Heart right ventricle (tissue), 16 donors: ENCODE measurements around the gene NRP2. TPM values are rescaled to one million over a fixed set of nuclear protein-coding genes. Genes with fewer than 3 reads are reported as not detected.

ENCODE experiments used
- ATAC-seq, 8 donors: fragments of 200-7000 bp; cut with Tn5 transposase; one replicate each; pipeline ENCODE4 v1.9.1; 2020; ENCODE audit warnings: mild to moderate bottlenecking in 8 of 8, moderate library complexity in 8 of 8, moderate number of reproducible peaks in 1 of 8
- DNase-seq, 2 donors: peaks; one replicate each; pipeline ENCODE4 v3.0.0-alpha.2; 2020
- H3K27ac ChIP-seq, 10 donors: fragments of 200-600 bp; sonication (generic) in 2 of 10; one replicate each; pipeline versions ENCODE4 v1.5.0 to v1.8.0; 2020 to 2022; ENCODE audit warnings: mild to moderate bottlenecking in 3 of 10
- H3K27me3 ChIP-seq, 7 donors: fragments of 200-600 bp; one replicate each; pipeline ENCODE4 v1.8.0; 2021 to 2022; ENCODE audit warnings: mild to moderate bottlenecking in 2 of 7
- H3K36me3 ChIP-seq, 9 donors: fragments of 200-600 bp; sonication (generic) in 1 of 9; one replicate each; pipeline versions ENCODE4 v1.5.0 to v1.8.0; 2020 to 2022; ENCODE audit warnings: mild to moderate bottlenecking in 2 of 9
- H3K4me1 ChIP-seq, 9 donors: fragments of 200-600 bp; sonication (generic) in 1 of 9; one replicate each; pipeline versions ENCODE4 v1.5.0 to v1.8.0; 2020 to 2022; ENCODE audit warnings: mild to moderate bottlenecking in 4 of 9
- H3K4me3 ChIP-seq, 10 donors: fragments of 200-600 bp; sonication (generic) in 2 of 10; one replicate each; pipeline versions ENCODE4 v1.5.0 to v1.8.0; 2020 to 2022; ENCODE audit warnings: mild to moderate bottlenecking in 7 of 10, moderate library complexity in 2 of 10
- H3K9me3 ChIP-seq, 11 donors: fragments of 200-600 bp in 10 of 11; sonication (generic) in 2 of 11; one replicate each; pipeline versions ENCODE4 v1.5.0 to v1.8.0; 2013 to 2022; ENCODE audit warnings: mild to moderate bottlenecking in 2 of 11, control low read depth in 1 of 11, moderate library complexity in 1 of 11
- CTCF ChIP-seq, 9 donors: fragments of 200-600 bp; sonication (generic) in 2 of 9; IDR thresholded peaks; one replicate each; pipeline versions ENCODE4 v1.5.0 to v1.8.0; 2021 to 2022; ENCODE audit warnings: antibody characterized with exemption in 9 of 9, mild to moderate bottlenecking in 5 of 9, moderate library complexity in 1 of 9
- WGBS, 2 donors: extraction: QIAGEN DNeasy Blood & Tissue Kit; methylation state at CpG; one replicate each; pipeline ENCODE4 v1.1.7; 2013; ENCODE audit warnings: inconsistent platforms in 1 of 2; 5-methylcytosine and 5-hydroxymethylcytosine counted together
- intact Hi-C, 10 donors: fragments of 100-400 bp; cut with DNase I; formaldehyde crosslinking; loops; one replicate each; pipeline versions ENCODE4 v1.11.1 to v1.14.2; 2022
- polyA plus RNA-seq, 2 donors: library from polyadenylated mRNA; stranded (reverse); fragments of 200-250 nt; gene quantifications; one replicate each; pipeline ENCODE4 v1.2.3, GENCODE V29; 2013
- total RNA-seq, 10 donors: library from RNA; stranded (reverse); fragmentation: NEBNext Ultra II Directional in 3 of 10; extraction: Animal tissue kit (Norgen Biotek cat#: 25700) in 3 of 10; gene quantifications; one replicate each; pipeline versions ENCODE4 v1.2.1 to v1.2.4, GENCODE V29; 2021 to 2023
- donor health status: Arrhythmogenic right ventricular cardiomyopathy.
- donor health status: ischemic (EF 13 %, LVEDD 7.1; RV severe dilation, severe dysfunction).
- donor health status: healthy with polysubstance abuse.
- donor health status: DM: no; HTN: yes; CAD: no.
- donor health status: DM: no; HTN: no; CAD: no.
- donor health status: ischemic (EF 25% LVEDD 6.9; RV normal size, moderate dysfunction).
- donor health status: ischemic (EF 25% LVEDD 5.7; RV mildly dilated, moderate dysfunction).
- donor health status: healthy.
- donor health status: DM: yes; HTN: yes; CAD: no.
- donor health status: Ischemic cardiomyopathy.
- donor health status: ischemic (EF 35%, LVEDD 5.7; RV mildly dilated, moderate dysfunction).
- donor health status: nonischemic (EF 11% LVEDD 7.7; RV severe dilation, severe dysfunction).
- donor health status: DM: yes; HTN: yes; CAD: no.
- donor health status: PGD.
- donor health status: ischemic (EF 29% LVEDD 5.4; RV normal size, mild dysfunction).
- donor health status: nonischemic (EF 23%, LVEDD 6.1; RV moderate dilation, normal function).

The NRP2 gene
- total and polyA plus RNA-seq, 12 donors = 2.5 to 29.4 (median 8.6) TPM

DNA sequence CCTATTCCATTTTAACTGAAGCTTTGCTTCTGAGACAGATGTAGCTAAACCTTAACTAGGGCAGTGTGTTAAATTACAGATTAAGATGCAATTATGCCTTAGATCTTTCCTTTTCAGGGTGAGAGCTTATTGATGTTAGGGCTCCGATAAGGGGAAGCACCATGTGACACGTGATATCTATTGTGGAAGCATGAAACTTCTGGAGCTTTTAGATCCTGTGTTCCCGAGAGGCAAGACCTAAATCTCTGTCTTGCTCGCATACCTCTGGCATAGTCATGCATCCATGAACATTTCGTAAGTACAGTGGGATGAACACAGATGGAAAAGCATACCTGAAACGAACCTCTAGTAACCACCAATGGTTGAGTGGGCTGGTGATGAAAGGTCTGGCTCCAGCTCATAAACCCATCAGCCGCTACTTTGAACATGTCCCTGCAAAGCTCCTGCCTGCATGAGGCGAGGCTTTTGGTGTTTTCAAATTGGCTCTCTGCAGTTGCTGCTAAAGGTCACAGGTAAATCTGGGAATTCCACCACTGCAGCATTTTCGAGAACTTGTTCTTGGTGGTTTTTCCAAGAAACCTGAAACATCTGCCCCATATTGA is 3.7 kb upstream of the NRP2 start:
- peaks cover 0 to 31% (median 12%) of the 10 kb centered on the region in 9 donors for H3K4me1 ChIP-seq
- DNase-seq = no peak
- no peaks in the 10 kb centered on the region for H3K9me3 ChIP-seq
- ATAC-seq = no peak
- intact Hi-C loops = loop anchor here (5.0 to 10.0 kb wide), 8 partner anchors 794 to 1424 kb away; no protein-coding TSS in a partner anchor
- no peak overlapping the region for H3K4me3 ChIP-seq
- peaks cover 0 to 33% (median 8%) of the 10 kb centered on the region in 7 donors for H3K27me3 ChIP-seq
- no peak overlapping the region for H3K27ac ChIP-seq
- no peaks in the 10 kb centered on the region for H3K36me3 ChIP-seq
- 86 to 87% methylated on average over 9 of the region's 9 CpGs for WGBS, 2 donors
- no peak for TF ChIP-seq CTCF (IDR thresholded peaks at IDR 0.05)

DNA sequence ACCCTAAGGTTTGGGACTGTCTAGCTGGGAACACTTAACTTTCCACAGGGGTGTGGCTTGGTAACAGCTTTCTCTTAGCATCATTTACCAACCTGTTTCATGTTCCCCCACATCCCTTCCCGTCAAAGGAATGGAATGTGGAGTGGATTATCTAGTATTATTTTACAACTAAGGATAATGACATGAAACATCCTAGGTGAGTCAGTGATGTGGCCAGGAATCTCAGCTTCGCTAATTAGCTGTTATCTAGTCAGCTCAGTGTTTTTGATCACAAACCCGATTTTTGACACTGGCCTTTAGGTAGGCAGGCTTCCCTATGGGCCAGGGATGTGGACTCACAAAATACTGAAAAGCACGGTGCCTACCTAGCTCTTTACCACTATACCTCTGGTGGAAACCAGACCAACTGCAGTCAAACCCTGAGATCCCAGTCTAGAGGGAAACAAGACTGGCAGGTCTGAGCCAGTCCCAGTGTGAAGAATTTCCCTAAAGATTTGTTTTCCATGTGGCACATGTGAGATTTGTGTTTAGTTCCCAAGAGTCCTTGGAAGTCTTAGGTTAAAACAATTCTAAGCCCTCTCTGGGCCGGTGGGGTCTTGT is 2.8 kb upstream of the NRP2 start:
- H3K9me3 ChIP-seq = no peaks in the 10 kb centered on the region
- no peak for ATAC-seq
- peaks cover 0 to 42% (median 15%) of the 10 kb centered on the region in 7 donors for H3K27me3 ChIP-seq
- H3K4me3 ChIP-seq = no peak overlapping the region
- no peak for DNase-seq
- WGBS, 2 donors = 70 to 75% methylated on average over 5 of the region's 5 CpGs
- no peak overlapping the region for H3K27ac ChIP-seq
- no peak for TF ChIP-seq CTCF (IDR thresholded peaks at IDR 0.05)
- H3K4me1 ChIP-seq = peaks cover 0 to 35% (median 19%) of the 10 kb centered on the region in 9 donors
- no peaks in the 10 kb centered on the region for H3K36me3 ChIP-seq
- intact Hi-C loops = loop anchor here (2.0 to 10.0 kb wide), 13 partner anchors 245 to 1425 kb away; no protein-coding TSS in a partner anchor

DNA sequence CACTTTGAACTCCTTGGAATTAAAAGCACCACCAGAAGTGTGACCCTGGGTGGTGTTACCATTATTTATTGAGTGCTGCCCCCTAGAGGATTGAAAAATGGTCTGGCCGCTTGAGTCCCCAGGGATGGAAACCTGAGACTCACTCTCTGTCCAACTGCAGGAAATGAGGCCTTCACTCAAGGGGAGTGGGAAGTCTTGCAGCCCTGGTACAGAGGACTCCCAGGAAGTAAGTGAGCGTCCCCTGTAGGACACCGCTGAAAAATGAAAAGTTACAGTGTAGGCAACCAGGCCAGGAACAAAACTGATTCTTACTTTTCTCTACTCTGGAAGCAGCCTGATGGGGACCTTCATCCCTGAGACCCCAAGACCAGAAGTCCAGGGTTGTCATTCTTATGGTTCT is 2.2 kb upstream of the NRP2 start:
- intact Hi-C loops = loop anchor here in 5 of 10 donors (2.0 to 10.0 kb wide), 8 partner anchors 245 to 1418 kb away; no protein-coding TSS in a partner anchor
- Histone ChIP-seq H3K27ac (no peak overlapping the region), H3K27me3 (peaks cover 0 to 47% (median 19%) of the 10 kb centered on the region in 7 donors)

More for the DNA sequence above, 2.2 kb upstream of the NRP2 start:
- H3K9me3 ChIP-seq = no peaks in the 10 kb centered on the region
- no peak overlapping the region for H3K4me3 ChIP-seq
- H3K36me3 ChIP-seq = no peaks in the 10 kb centered on the region
- WGBS, 2 donors = 27 to 28% methylated on average over 3 of the region's 3 CpGs
- peaks cover 4 to 40% (median 24%) of the 10 kb centered on the region in 9 donors for H3K4me1 ChIP-seq
- TF ChIP-seq CTCF (IDR thresholded peaks at IDR 0.05) = peak; percentile 42 to 79 (median 69)
- DNase-seq (peak in 1 of 2 donors; percentile 74), ATAC-seq (peak in 7 of 8 donors; percentile 19 to 41 (median 21))
